IMR-90 (cell line): Measurements from ENCODE around the gene PDCD1LG2. TPM values are rescaled to one million over a fixed set of nuclear protein-coding genes. Genes with fewer than 3 reads are reported as not detected.

Experiments used
- ATAC-seq: fragments of 200-7000 bp; cut with Tn5 transposase; 2 replicates; pipeline ENCODE4 v1.9.1; 2020; ENCODE audit warnings: low read depth, mild to moderate bottlenecking, moderate library complexity
- BruUV-seq: library from RNA; stranded (reverse); fragments of 400-500 nt; replicated peaks from 2 replicates; lab custom pipeline; 2021; lab: Mats Ljungman, UMichigan
- CTCF ChIA-PET: fragments of 300-600 bp; formaldehyde crosslinking; extraction: SDS; loops from one replicate; lab custom pipeline; 2021; ENCODE audit warnings: antibody characterized with exemption; lab: Yijun Ruan, JAX
- POLR2A ChIA-PET: fragments of 300-600 bp; sonication (Branson Sonifier 250); formaldehyde crosslinking; loops from one replicate; lab custom pipeline; 2022; ENCODE audit warnings: antibody characterized with exemption; ENCODE audit not compliant: unreplicated experiment; lab: Charles Lee
- DNase-seq: peaks from one replicate; pipeline ENCODE4 v3.0.0; 2013
- H2AFZ ChIP-seq: replicated peaks from 2 replicates; pipeline ENCODE3; 2013; ENCODE audit warnings: low read length, mild to moderate bottlenecking; ENCODE audit not compliant: poor library complexity
- H2AK5ac ChIP-seq: 2 replicates; pipeline ENCODE4 v1.6.1; 2013; ENCODE audit warnings: low read depth, low read length, inconsistent platforms
- H2AK9ac ChIP-seq: replicated peaks from 2 replicates; pipeline ENCODE3; 2013; ENCODE audit warnings: mild to moderate bottlenecking, low read depth, low read length, moderate library complexity; ENCODE audit not compliant: poor library complexity
- H2BK120ac ChIP-seq: 2 replicates; pipeline ENCODE4 v1.6.1; 2013; ENCODE audit warnings: low read depth, low read length, inconsistent platforms
- H2BK15ac ChIP-seq: 3 replicates; pipeline ENCODE4 v1.6.1; 2013; ENCODE audit warnings: low read depth, low read length, inconsistent platforms
- H2BK20ac ChIP-seq: 2 replicates; pipeline ENCODE4 v1.6.1; 2013; ENCODE audit warnings: low read depth, mild to moderate bottlenecking, inconsistent platforms, low read length, moderate library complexity
- H2BK5ac ChIP-seq: 2 replicates; pipeline ENCODE4 v1.6.1; 2013; ENCODE audit warnings: mild to moderate bottlenecking, low read depth, low read length, inconsistent platforms; ENCODE audit not compliant: poor library complexity, severe bottlenecking
- H3K14ac ChIP-seq: replicated peaks from 2 replicates; pipeline ENCODE4 v1.6.1; 2013; ENCODE audit warnings: low read depth, low read length, inconsistent platforms
- H3K18ac ChIP-seq: 2 replicates; pipeline ENCODE4 v1.6.1; 2013; ENCODE audit warnings: low read depth, low read length, control low read depth
- H3K23ac ChIP-seq: 2 replicates; pipeline ENCODE4 v1.6.1; 2013; ENCODE audit warnings: low read depth, low read length, inconsistent platforms
- H3K27ac ChIP-seq: 2 replicates; pipeline ENCODE4 v1.5.1; 2013; ENCODE audit warnings: mild to moderate bottlenecking, control low read depth, low read length; ENCODE audit not compliant: insufficient read depth
- H3K27me3 ChIP-seq: 2 replicates; pipeline ENCODE4 v1.6.1; 2013; ENCODE audit warnings: low read length; ENCODE audit not compliant: control insufficient read depth, insufficient read depth
- H3K36me3 ChIP-seq: 2 replicates; pipeline ENCODE4 v1.6.1; 2013; ENCODE audit warnings: low read length, mixed read lengths; ENCODE audit not compliant: control insufficient read depth, insufficient read depth
- H3K4ac ChIP-seq: 2 replicates; pipeline ENCODE4 v1.6.1; 2013; ENCODE audit warnings: low read depth, low read length, inconsistent platforms
- H3K4me1 ChIP-seq: 2 replicates; pipeline ENCODE4 v1.6.1; 2013; ENCODE audit warnings: low read length, mixed read lengths; ENCODE audit not compliant: control insufficient read depth, insufficient read depth
- H3K4me2 ChIP-seq: 2 replicates; pipeline ENCODE4 v1.6.1; 2013; ENCODE audit warnings: low read depth, mild to moderate bottlenecking, control low read depth, low read length, moderate library complexity
- H3K4me3 ChIP-seq: 2 replicates; pipeline ENCODE4 v1.5.1; 2013; ENCODE audit warnings: low read depth, mild to moderate bottlenecking, control low read depth, low read length, moderate library complexity; ENCODE audit not compliant: insufficient read depth
- H3K56ac ChIP-seq: 2 replicates; pipeline ENCODE4 v1.6.1; 2013; ENCODE audit warnings: low read length, inconsistent platforms; ENCODE audit not compliant: insufficient read depth; ENCODE audit errors: extremely low read depth
- H3K79me1 ChIP-seq, 2 experiments: 2 replicates each; pipeline ENCODE4 v1.6.1; 2013; ENCODE audit warnings: low read length in 2 of 2, inconsistent platforms in 1 of 2, low read depth in 1 of 2
- H3K9ac ChIP-seq: 2 replicates; pipeline ENCODE4 v1.6.1; 2013; ENCODE audit warnings: low read depth, low read length, control low read depth
- H3K9me1 ChIP-seq: 2 replicates; pipeline ENCODE4 v1.6.1; 2013; ENCODE audit warnings: low read length, inconsistent platforms; ENCODE audit not compliant: insufficient read depth
- H3K9me3 ChIP-seq: 2 replicates; pipeline ENCODE4 v1.6.1; 2013; ENCODE audit warnings: low read length; ENCODE audit not compliant: control insufficient read depth, insufficient read depth
- H4K20me1 ChIP-seq: 2 replicates; pipeline ENCODE4 v1.6.1; 2013; ENCODE audit warnings: low read length, inconsistent platforms; ENCODE audit not compliant: insufficient read depth
- H4K5ac ChIP-seq: 2 replicates; pipeline ENCODE4 v1.6.1; 2013; ENCODE audit warnings: mild to moderate bottlenecking, low read depth, low read length, control low read depth
- H4K8ac ChIP-seq, 2 experiments: 2 replicates each; pipeline ENCODE4 v1.6.1; 2013; ENCODE audit warnings: low read depth in 2 of 2, low read length in 2 of 2, control low read depth in 1 of 2, inconsistent platforms in 1 of 2
- H4K91ac ChIP-seq: 2 replicates; pipeline ENCODE4 v1.6.1; 2013; ENCODE audit warnings: low read depth, low read length, inconsistent platforms; ENCODE audit not compliant: insufficient read depth
- BHLHE40 ChIP-seq: fragments of 150-350 bp; IDR thresholded peaks from 2 replicates; pipeline ENCODE4 v1.6.1; 2016; ENCODE audit warnings: mild to moderate bottlenecking, low read depth, low read length
- CHD1 ChIP-seq: IDR thresholded peaks from 2 replicates; pipeline ENCODE4 v1.6.1; 2012; ENCODE audit warnings: low read depth, low read length, improper control_type of control experiment
- CTCF ChIP-seq: conservative IDR thresholded peaks from 2 replicates; pipeline ENCODE4 v1.5.1; 2012; ENCODE audit warnings: mild to moderate bottlenecking, low read depth, low read length, improper control_type of control experiment
- FOS ChIP-seq: fragments of 150-350 bp; IDR thresholded peaks from 2 replicates; pipeline ENCODE4 v1.6.1; 2016; ENCODE audit warnings: low read depth, low read length
- MAFK ChIP-seq: IDR thresholded peaks from 2 replicates; pipeline ENCODE4 v1.6.1; 2012; ENCODE audit warnings: low read depth, low read length, improper control_type of control experiment
- MAZ ChIP-seq: IDR thresholded peaks from 2 replicates; pipeline ENCODE4 v1.6.1; 2012; ENCODE audit warnings: low read depth, mild to moderate bottlenecking, low read length, improper control_type of control experiment, moderate library complexity, borderline replicate concordance
- MXI1 ChIP-seq: IDR thresholded peaks from 2 replicates; pipeline ENCODE4 v1.6.1; 2012; ENCODE audit warnings: low read depth, mild to moderate bottlenecking, low read length, moderate library complexity, borderline replicate concordance
- NFE2L2 ChIP-seq: fragments of 150-350 bp; IDR thresholded peaks from 2 replicates; pipeline ENCODE4 v1.6.1; 2016; ENCODE audit warnings: low read depth, mild to moderate bottlenecking, low read length
- POLR2A ChIP-seq: IDR thresholded peaks from 2 replicates; pipeline ENCODE4 v1.6.1; 2012; ENCODE audit warnings: mild to moderate bottlenecking, low read depth, low read length
- RAD21 ChIP-seq: IDR thresholded peaks from 2 replicates; pipeline ENCODE4 v1.6.1; 2012; ENCODE audit warnings: low read length, improper control_type of control experiment
- RCOR1 ChIP-seq: IDR thresholded peaks from 2 replicates; pipeline ENCODE4 v1.6.1; 2012; ENCODE audit warnings: mild to moderate bottlenecking, low read length, improper control_type of control experiment; ENCODE audit not compliant: insufficient replicate concordance
- SMC3 ChIP-seq: fragments of 150-350 bp; IDR thresholded peaks from 2 replicates; pipeline ENCODE4 v1.6.1; 2016; ENCODE audit warnings: low read depth, mild to moderate bottlenecking, antibody characterized with exemption, low read length, moderate library complexity
- USF2 ChIP-seq: fragments of 150-350 bp; IDR thresholded peaks from 2 replicates; pipeline ENCODE4 v1.6.1; 2017; ENCODE audit warnings: mild to moderate bottlenecking, antibody characterized with exemption, low read length, low read depth
- dilution Hi-C: fragments of 300-500 bp; cut with HindIII; formaldehyde crosslinking; loops from one replicate; pipeline ENCODE4 v1.14.3; 2018; ENCODE audit warnings: low sequenced_read_pairs; ENCODE audit not compliant: unreplicated experiment
- in situ Hi-C: fragments of 300-500 bp; cut with MboI; formaldehyde crosslinking; loops from 3 replicates; pipeline ENCODE4 v1.14.3; 2019; ENCODE audit warnings: low sequenced_read_pairs, inconsistent platforms, mixed read lengths
- intact Hi-C: fragments of 100-400 bp; cut with micrococcal nuclease; formaldehyde crosslinking; loops from 2 replicates; pipeline ENCODE4 v1.10.0; 2022
- polyA plus RNA-seq, 3 experiments: library from polyadenylated mRNA; depleted of rRNA; stranded (reverse); fragments of >200 nt; gene quantifications; 2 replicates each; pipeline ENCODE4 v1.2.3, GENCODE V29; 2012; ENCODE audit warnings: low replicate concordance in 1 of 3
- total RNA-seq: library from RNA; depleted of rRNA; stranded (reverse); fragments of >200 nt; gene quantifications from 2 replicates; pipeline ENCODE4 v1.2.3, GENCODE V29; 2012
- TF ChIP-seq, protein P1 (sequence below): fragments of 150-350 bp; IDR thresholded peaks from 2 replicates; pipeline ENCODE4 v1.6.1; 2016; ENCODE audit warnings: low read depth, mild to moderate bottlenecking, low read length, moderate library complexity, borderline replicate concordance

Gene PDCD1LG2
- total and polyA plus RNA-seq, 2 of the 4 experiments (the other 2 are of a cell fraction): 17.5 to 33.3 TPM

GRCh38 chr9:5563886-5564285, 53.6 kb downstream of the PDCD1LG2 start:
- Histone ChIP-seq H3K4me1 (peaks cover 3% of the 10 kb centered on the region; the same call in 1 of the 2 replicates), H4K91ac (no peak overlapping the region), H3K9me3 (no peaks in the 10 kb centered on the region), H3K27me3 (no peaks in the 10 kb centered on the region), H4K20me1 (no peaks in the 10 kb centered on the region), H3K9me1 (peaks cover 3% of the 10 kb centered on the region; the same call in 1 of the 2 replicates), H3K9ac (no peak overlapping the region), H2BK20ac (peak overlapping the region; percentile 45; the same call in 1 of the 2 replicates), H3K14ac (no peak overlapping the region), H2BK15ac (no peak overlapping the region), H3K18ac (no peak overlapping the region), H3K23ac (peak overlapping the region; percentile 40; the same call in 1 of the 2 replicates), H4K5ac (no peak overlapping the region), H2AK5ac (peak overlapping the region; percentile 1; the same call in 1 of the 2 replicates), H3K4me2 (no peak overlapping the region), H2BK120ac (peak overlapping the region; percentile 51; the same call in 1 of the 2 replicates), H2AK9ac (no peak overlapping the region), H3K56ac (no peak overlapping the region), H2BK5ac (peak overlapping the region; percentile 23), H3K4me3 (no peak overlapping the region), H3K36me3 (peaks cover 9% of the 10 kb centered on the region), H3K27ac (no peak overlapping the region), H4K8ac (no peak overlapping the region), H3K79me1 (peaks cover 3 to 6% of the 10 kb centered on the region in 2 experiments; a peak in 2 of 4 replicates), H3K4ac (no peak overlapping the region), H2AFZ (no peak overlapping the region)
- ChIA-PET CTCF (interaction anchor here (0.6 to 1.7 kb wide), 2 partner anchors 12 to 708 kb away, joined by 4 read pairs; no protein-coding TSS in a partner anchor), POLR2A (no interaction called here)
- in situ Hi-C loops: loop anchor here (10.0 kb wide), 1 partner anchor 59 kb away; no protein-coding TSS in a partner anchor
- BruUV-seq: no TSS peak
- TF ChIP-seq BHLHE40 (no peak), SMC3 (no peak), MAFK (no peak), NFE2L2 (no peak), FOS (no peak), CHD1 (no peak), MXI1 (no peak), POLR2A (no peak), USF2 (no peak), RCOR1 (no peak), MAZ (no peak), CTCF (no peak), RAD21 (no peak)
- TF ChIP-seq, protein P1, sequence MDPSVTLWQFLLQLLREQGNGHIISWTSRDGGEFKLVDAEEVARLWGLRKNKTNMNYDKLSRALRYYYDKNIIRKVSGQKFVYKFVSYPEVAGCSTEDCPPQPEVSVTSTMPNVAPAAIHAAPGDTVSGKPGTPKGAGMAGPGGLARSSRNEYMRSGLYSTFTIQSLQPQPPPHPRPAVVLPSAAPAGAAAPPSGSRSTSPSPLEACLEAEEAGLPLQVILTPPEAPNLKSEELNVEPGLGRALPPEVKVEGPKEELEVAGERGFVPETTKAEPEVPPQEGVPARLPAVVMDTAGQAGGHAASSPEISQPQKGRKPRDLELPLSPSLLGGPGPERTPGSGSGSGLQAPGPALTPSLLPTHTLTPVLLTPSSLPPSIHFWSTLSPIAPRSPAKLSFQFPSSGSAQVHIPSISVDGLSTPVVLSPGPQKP: no peak
- ATAC-seq: no peak; the same call in 1 of the 2 replicates
- DNase-seq: peak; percentile 51
- intact Hi-C loops: no loop called here
- dilution Hi-C loops: no loop called here
